ENCODE data around the gene MAPK11. TPM values are rescaled to one million over a fixed set of nuclear protein-coding genes. Genes with fewer than 3 reads are reported as not detected.

Gene MAPK11
- total RNA-seq, 2 donors from 2014 or later, result 3.7 to 4.0 TPM

- no peaks in the 10 kb centered on the region for H3K9me3 ChIP-seq
- H3K4me1 ChIP-seq, result peaks cover 0 to 52% of the 10 kb centered on the region in 2 donors
- no peak overlapping the region for H3K4me3 ChIP-seq
- no peaks in the 10 kb centered on the region for H3K27me3 ChIP-seq
- peak overlapping the region; percentile 66 to 76 for H3K27ac ChIP-seq
- no peaks in the 10 kb centered on the region for H3K36me3 ChIP-seq
- DNase-seq (ENCODE audit: low spot score), result no peak
- TF ChIP-seq CTCF (IDR thresholded peaks at IDR 0.05), result no peak
Observed at GRCh38 chr22:50258361-50259292, 11.6 kb downstream of the MAPK11 start.

DNA sequence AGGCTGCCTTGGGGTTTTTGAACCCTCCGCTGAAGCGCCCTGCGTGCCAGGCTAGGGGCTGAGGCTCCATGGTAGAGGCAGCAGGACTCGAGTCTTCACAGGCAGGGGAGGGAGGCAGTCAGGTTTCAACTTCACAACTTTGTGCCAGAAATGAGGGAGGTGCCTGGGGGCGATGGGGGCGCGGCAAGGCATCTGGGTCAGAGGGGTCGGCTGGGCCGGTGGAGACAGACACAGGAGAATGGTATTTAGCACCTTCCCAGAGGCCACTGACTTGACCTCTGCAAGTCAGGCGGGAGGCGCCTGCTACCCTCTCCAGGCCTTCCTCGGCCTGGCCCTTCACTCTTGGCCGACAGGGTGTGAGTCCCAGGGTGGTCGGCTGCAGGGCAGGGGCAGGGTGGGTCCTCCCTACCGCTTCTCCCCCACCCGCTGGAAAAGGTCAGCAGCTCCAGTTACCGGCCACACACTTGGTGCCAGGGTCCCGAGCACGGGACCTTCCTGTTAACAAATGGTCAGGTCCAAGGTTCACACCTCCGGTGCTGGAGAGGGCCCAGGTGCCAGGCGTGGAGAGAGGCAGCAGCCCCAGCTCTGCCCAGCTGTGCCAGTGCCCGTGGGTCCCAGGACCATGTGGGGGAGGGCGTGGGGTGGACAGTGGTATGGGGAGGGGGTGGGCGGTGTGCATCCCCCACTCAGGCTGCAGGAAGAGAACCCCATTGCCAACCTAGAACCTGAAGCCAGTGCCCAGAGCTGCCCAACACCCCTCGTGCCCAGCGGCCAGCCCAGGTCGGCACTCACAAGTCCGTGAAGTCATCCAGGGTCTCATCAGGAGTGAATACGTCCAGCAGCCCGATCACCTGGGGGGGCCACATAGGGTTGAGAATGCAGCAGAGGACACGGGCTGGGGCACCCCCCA is 12.5 kb downstream of the MAPK11 start:
- TF ChIP-seq CTCF (IDR thresholded peaks at IDR 0.05), result no peak
- no peaks in the 10 kb centered on the region for H3K36me3 ChIP-seq
- peaks cover 0 to 47% of the 10 kb centered on the region in 2 donors for H3K4me1 ChIP-seq
- peak overlapping the region; percentile 66 to 76 for H3K27ac ChIP-seq
- no peak overlapping the region for H3K4me3 ChIP-seq
- no peaks in the 10 kb centered on the region for H3K27me3 ChIP-seq
- no peaks in the 10 kb centered on the region for H3K9me3 ChIP-seq
- no peak for DNase-seq (ENCODE audit: low spot score)

- Histone ChIP-seq H3K27ac (peak overlapping the region; percentile 66 to 76), H3K27me3 (no peaks in the 10 kb centered on the region), H3K4me1 (peaks cover 0 to 41% of the 10 kb centered on the region in 2 donors), H3K36me3 (no peaks in the 10 kb centered on the region), H3K9me3 (no peaks in the 10 kb centered on the region), H3K4me3 (no peak overlapping the region)
- no peak for TF ChIP-seq CTCF (IDR thresholded peaks at IDR 0.05)
- DNase-seq (ENCODE audit: low spot score), result no peak
Observed at GRCh38 chr22:50257041-50257440, 13.1 kb downstream of the MAPK11 start.

DNA sequence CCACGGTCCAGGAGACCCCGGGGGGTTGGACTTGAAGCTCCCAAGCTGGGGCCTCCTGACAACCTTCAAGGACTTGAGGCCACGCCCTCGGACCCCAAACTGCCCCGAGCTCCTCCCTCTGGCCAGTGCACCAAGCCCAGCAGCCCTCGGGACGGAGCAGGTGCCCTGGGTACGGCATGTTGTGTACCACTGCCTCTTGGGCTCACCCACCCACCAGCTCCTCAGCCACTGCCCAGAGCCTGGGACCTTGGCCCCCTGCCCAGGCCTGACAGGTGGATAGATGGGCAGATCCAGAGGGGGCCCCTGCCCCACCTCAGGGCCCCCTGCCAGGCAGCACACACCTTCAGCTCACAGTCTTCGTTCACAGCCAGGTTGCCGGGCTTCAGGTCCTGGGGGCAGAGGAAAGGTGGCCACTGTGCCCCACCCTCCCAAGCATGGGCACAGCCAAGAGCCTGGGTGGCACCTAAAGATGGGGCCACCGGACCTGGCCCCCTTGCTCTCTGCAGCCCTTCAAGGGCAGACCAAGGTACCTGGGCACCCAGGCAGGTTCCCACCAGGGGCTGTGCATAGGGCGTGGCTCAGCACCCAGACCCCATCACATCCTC is 13.8 kb downstream of the MAPK11 start:
- no peak for DNase-seq (ENCODE audit: low spot score)
- TF ChIP-seq CTCF (IDR thresholded peaks at IDR 0.05), result no peak
- Histone ChIP-seq H3K27me3 (no peaks in the 10 kb centered on the region), H3K9me3 (no peaks in the 10 kb centered on the region), H3K4me1 (peaks cover 0 to 43% of the 10 kb centered on the region in 2 donors), H3K27ac (no peak overlapping the region), H3K36me3 (no peaks in the 10 kb centered on the region), H3K4me3 (no peak overlapping the region)

GRCh38 chr22:50255607-50256006 is 14.6 kb downstream of the MAPK11 start:
- H3K27me3 ChIP-seq, result no peaks in the 10 kb centered on the region
- H3K4me1 ChIP-seq, result peaks cover 0 to 44% of the 10 kb centered on the region in 2 donors
- H3K9me3 ChIP-seq, result no peaks in the 10 kb centered on the region
- no peak overlapping the region for H3K27ac ChIP-seq
- TF ChIP-seq CTCF (IDR thresholded peaks at IDR 0.05), result no peak
- no peak overlapping the region for H3K4me3 ChIP-seq
- H3K36me3 ChIP-seq, result no peaks in the 10 kb centered on the region
- DNase-seq (ENCODE audit: low spot score), result no peak

Measured in right atrium auricular region (tissue), 2 donors.